K562 (cell line): ENCODE data around the gene ZNF749. TPM values are rescaled to one million over a fixed set of nuclear protein-coding genes. Genes with fewer than 3 reads are reported as not detected.
A peak's percentile ranks its signal among the peaks of the same experiment; 100 is the strongest.

Experiments
- ATAC-seq: fragments of 200-7000 bp; cut with Tn5 transposase; 3 replicates; pipeline ENCODE4 v1.9.1; 2020; ENCODE audit warnings: moderate library complexity
- BruUV-seq: library from RNA; stranded (reverse); fragments of 400-500 nt; replicated peaks from 2 replicates; lab custom pipeline; 2021; lab: Mats Ljungman, UMichigan
- CTCF ChIA-PET: fragments of 300-600 bp; formaldehyde crosslinking; extraction: SDS; loops from one replicate; lab custom pipeline; 2021; ENCODE audit warnings: low intra/inter-chr PET ratio; lab: Yijun Ruan, JAX
- POLR2A ChIA-PET: fragments of 300-600, 350-650 bp; sonication (Branson Sonifier 250); formaldehyde crosslinking; extraction: SDS; loops from one replicate; lab custom pipeline; 2021; ENCODE audit warnings: antibody characterized with exemption, inconsistent platforms; lab: Yijun Ruan, JAX
- DNase-seq, 4 experiments: peaks; one replicate each; pipeline versions ENCODE4 v3.0.0 to v3.0.0-alpha.2; 2011 to 2018; ENCODE audit warnings: low spot score in 3 of 4, mixed read lengths in 3 of 4; ENCODE audit errors: extremely low read depth in 1 of 4
- FAIRE-seq: peaks from 2 replicates; lab custom pipeline; 2011; peaks lifted over from hg19 to GRCh38; lab: Jason Lieb, UNC
- H2AFZ ChIP-seq: 2 replicates; pipeline ENCODE4 v1.6.0; 2011; ENCODE audit warnings: low read depth, low read length, control low read depth, inconsistent platforms
- H3K27ac ChIP-seq: fragments of 200-600 bp; 3 replicates; pipeline ENCODE4 v1.8.0; 2011; ENCODE audit warnings: low read depth, mild to moderate bottlenecking, control low read depth, inconsistent platforms, low read length, moderate library complexity, mixed read lengths; ENCODE audit errors: extremely low read depth
- H3K27me3 ChIP-seq, 2 experiments: fragments of 300-600 bp in 1 of 2; 2 replicates in 1 of 2; 3 replicates in 1 of 2; pipeline versions ENCODE4 v1.6.0 to v1.8.0; 2011; ENCODE audit warnings: inconsistent platforms in 2 of 2, low read length in 2 of 2, mild to moderate bottlenecking in 1 of 2, mixed read lengths in 1 of 2, moderate library complexity in 1 of 2; ENCODE audit not compliant: control insufficient read depth in 2 of 2, insufficient read depth in 2 of 2
- H3K36me3 ChIP-seq: fragments of 300-600 bp; 3 replicates; pipeline ENCODE4 v1.8.0; 2011; ENCODE audit warnings: mild to moderate bottlenecking, low read length, inconsistent platforms; ENCODE audit not compliant: control insufficient read depth, insufficient read depth
- H3K4me1 ChIP-seq, 2 experiments: fragments of 200-600 bp in 1 of 2; replicated peaks in 1 of 2; 2 replicates in 1 of 2; 3 replicates in 1 of 2; pipeline versions ENCODE4 v1.5.1 to v1.8.0; 2011; ENCODE audit warnings: inconsistent platforms in 2 of 2, low read length in 2 of 2, mild to moderate bottlenecking in 1 of 2, mixed read lengths in 1 of 2, moderate library complexity in 1 of 2; ENCODE audit not compliant: control insufficient read depth in 2 of 2, insufficient read depth in 2 of 2
- H3K4me2 ChIP-seq: 2 replicates; pipeline ENCODE4 v1.6.1; 2011; ENCODE audit warnings: low read length, control low read depth, inconsistent platforms, mixed read lengths; ENCODE audit not compliant: insufficient read depth
- H3K4me3 ChIP-seq: fragments of 200-600 bp; sonication (generic), shearing (Covaris generic); 2 replicates; pipeline ENCODE4 v1.5.1; 2016; ENCODE audit warnings: control low read depth, inconsistent platforms
- H3K79me2 ChIP-seq: fragments of 200-600 bp; 3 replicates; pipeline ENCODE4 v1.8.0; 2011; ENCODE audit warnings: low read length, inconsistent platforms; ENCODE audit not compliant: control insufficient read depth, insufficient read depth
- H3K9ac ChIP-seq, 2 experiments: 2 replicates each; pipeline versions ENCODE4 v1.6.0 to v1.6.1; 2011; ENCODE audit warnings: low read depth in 2 of 2, low read length in 2 of 2, control low read depth in 1 of 2, inconsistent platforms in 1 of 2, mild to moderate bottlenecking in 1 of 2, mixed read lengths in 1 of 2; ENCODE audit not compliant: insufficient read depth in 1 of 2
- H3K9me1 ChIP-seq: one replicate; pipeline ENCODE4 v1.6.0; 2011; ENCODE audit warnings: inconsistent platforms, mild to moderate bottlenecking, low read length, moderate library complexity; ENCODE audit not compliant: control insufficient read depth, insufficient read depth
- H3K9me3 ChIP-seq: replicated peaks from 2 replicates; pipeline ENCODE4 v1.5.1; 2011; ENCODE audit warnings: low read depth, low read length, inconsistent platforms; ENCODE audit not compliant: control insufficient read depth, insufficient read depth
- H4K20me1 ChIP-seq: replicated peaks from 2 replicates; pipeline ENCODE4 v1.6.1; 2011; ENCODE audit warnings: low read length, inconsistent platforms, mixed read lengths; ENCODE audit not compliant: control insufficient read depth, insufficient read depth
- PCBP1 ChIP-seq: fragments of 200-400 bp; formaldehyde crosslinking; IDR thresholded peaks from 2 replicates; pipeline ENCODE4 v1.6.1; 2018; ENCODE audit warnings: mild to moderate bottlenecking, low read depth, low read length; ENCODE audit not compliant: poor library complexity, severe bottlenecking
- ZNF75A ChIP-seq: fragments of 450-650 bp; formaldehyde crosslinking; IDR thresholded peaks from 2 replicates; pipeline ENCODE4 v1.4.0; 2020; ENCODE audit warnings: mild to moderate bottlenecking
- WGBS: fragments of 100-300 bp; shearing (Covaris generic); methylation state at CpG from one replicate; pipeline ENCODE4 v1.1.6; 2016; ENCODE audit warnings: low coverage, mixed read lengths; ENCODE audit not compliant: insufficient coverage; ENCODE audit errors: missing lambda C conversion rate; 5-methylcytosine and 5-hydroxymethylcytosine counted together
- in situ Hi-C: fragments of 300-500 bp; cut with MboI; formaldehyde crosslinking; loops from 4 replicates; pipeline ENCODE4 v1.15.0; 2018; ENCODE audit warnings: inconsistent platforms, mixed read lengths
- intact Hi-C: fragments of 100-400 bp; cut with micrococcal nuclease; formaldehyde crosslinking; loops from 2 replicates; pipeline ENCODE4 v1.14.2; 2022
- polyA plus RNA-seq, 8 experiments: library from polyadenylated mRNA; depleted of rRNA in 4 of 8; stranded (reverse) in 5 of 8; unstranded in 3 of 8; fragments of >200 nt; fragmentation: Nextera tagmentation in 2 of 8; fragmentation: Illumina TruSeq in 1 of 8; extraction: Ambion mirVana in 2 of 8; extraction: Trizol in 1 of 8; gene quantifications; 2 replicates each; pipeline versions ENCODE4 v1.2.1 to v1.2.3, GENCODE V29; 2011 to 2014; ENCODE audit warnings: inconsistent platforms in 1 of 8, missing spikeins in 1 of 8
- total RNA-seq, 7 experiments: library from RNA; depleted of rRNA in 6 of 7; stranded (reverse); fragments of >200 nt in 6 of 7; fragmentation: Illumina TruSeq in 2 of 7; extraction: Trizol in 2 of 7; gene quantifications; 2 replicates each; pipeline versions ENCODE4 v1.2.1 to v1.2.3, GENCODE V29; 2011 to 2021; ENCODE audit warnings: low replicate concordance in 1 of 7
- TF ChIP-seq, protein P1 (sequence below), 2 experiments: fragments of 150-350 bp in 1 of 2; IDR thresholded peaks; 2 replicates each; pipeline ENCODE4 v1.6.1; 2012 to 2016; ENCODE audit warnings: low read depth in 2 of 2, low read length in 2 of 2, mild to moderate bottlenecking in 1 of 2, moderate library complexity in 1 of 2

The ZNF749 gene
- total and polyA plus RNA-seq, 9 of the 15 experiments (the other 6 are each of a cell fraction or from before 2014, with no cell fraction given) = 5.3 to 33.2 (median 15.0) TPM

DNA sequence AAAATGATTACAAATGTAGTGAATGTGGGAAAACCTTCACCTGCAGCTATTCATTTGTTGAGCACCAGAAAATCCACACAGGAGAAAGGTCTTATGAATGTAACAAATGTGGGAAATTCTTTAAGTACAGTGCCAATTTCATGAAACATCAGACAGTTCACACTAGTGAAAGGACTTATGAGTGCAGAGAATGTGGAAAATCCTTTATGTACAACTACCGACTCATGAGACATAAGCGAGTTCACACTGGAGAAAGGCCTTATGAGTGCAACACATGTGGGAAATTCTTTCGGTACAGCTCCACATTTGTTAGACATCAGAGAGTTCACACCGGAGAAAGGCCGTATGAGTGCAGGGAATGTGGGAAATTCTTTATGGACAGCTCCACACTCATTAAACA, 36.3 kb upstream of the ZNF749 start:
- Histone ChIP-seq H3K9me3 (peaks cover 6% of the 10 kb centered on the region; the same call in 1 of the 2 replicates), H3K4me3 (no peak overlapping the region), H3K27me3 (no peaks in the 10 kb centered on the region), H3K36me3 (peaks cover 15% of the 10 kb centered on the region; the same call in 1 of the 3 replicates), H3K9me1 (no peaks in the 10 kb centered on the region), H3K4me1 (no peaks in the 10 kb centered on the region), H3K4me2 (no peak overlapping the region), H2AFZ (no peak overlapping the region), H3K27ac (no peak overlapping the region), H3K79me2 (no peaks in the 10 kb centered on the region), H4K20me1 (no peaks in the 10 kb centered on the region), H3K9ac (no peak overlapping the region)
- ChIA-PET CTCF (no interaction called here), POLR2A (no interaction called here)
- no TSS peak for BruUV-seq
- intact Hi-C loops (no loop called here), in situ Hi-C loops (no loop called here)
- 64% methylated on average over 5 of the region's 5 CpGs for WGBS
- no peak for FAIRE-seq
- no peak for DNase-seq
- TF ChIP-seq, protein P1, sequence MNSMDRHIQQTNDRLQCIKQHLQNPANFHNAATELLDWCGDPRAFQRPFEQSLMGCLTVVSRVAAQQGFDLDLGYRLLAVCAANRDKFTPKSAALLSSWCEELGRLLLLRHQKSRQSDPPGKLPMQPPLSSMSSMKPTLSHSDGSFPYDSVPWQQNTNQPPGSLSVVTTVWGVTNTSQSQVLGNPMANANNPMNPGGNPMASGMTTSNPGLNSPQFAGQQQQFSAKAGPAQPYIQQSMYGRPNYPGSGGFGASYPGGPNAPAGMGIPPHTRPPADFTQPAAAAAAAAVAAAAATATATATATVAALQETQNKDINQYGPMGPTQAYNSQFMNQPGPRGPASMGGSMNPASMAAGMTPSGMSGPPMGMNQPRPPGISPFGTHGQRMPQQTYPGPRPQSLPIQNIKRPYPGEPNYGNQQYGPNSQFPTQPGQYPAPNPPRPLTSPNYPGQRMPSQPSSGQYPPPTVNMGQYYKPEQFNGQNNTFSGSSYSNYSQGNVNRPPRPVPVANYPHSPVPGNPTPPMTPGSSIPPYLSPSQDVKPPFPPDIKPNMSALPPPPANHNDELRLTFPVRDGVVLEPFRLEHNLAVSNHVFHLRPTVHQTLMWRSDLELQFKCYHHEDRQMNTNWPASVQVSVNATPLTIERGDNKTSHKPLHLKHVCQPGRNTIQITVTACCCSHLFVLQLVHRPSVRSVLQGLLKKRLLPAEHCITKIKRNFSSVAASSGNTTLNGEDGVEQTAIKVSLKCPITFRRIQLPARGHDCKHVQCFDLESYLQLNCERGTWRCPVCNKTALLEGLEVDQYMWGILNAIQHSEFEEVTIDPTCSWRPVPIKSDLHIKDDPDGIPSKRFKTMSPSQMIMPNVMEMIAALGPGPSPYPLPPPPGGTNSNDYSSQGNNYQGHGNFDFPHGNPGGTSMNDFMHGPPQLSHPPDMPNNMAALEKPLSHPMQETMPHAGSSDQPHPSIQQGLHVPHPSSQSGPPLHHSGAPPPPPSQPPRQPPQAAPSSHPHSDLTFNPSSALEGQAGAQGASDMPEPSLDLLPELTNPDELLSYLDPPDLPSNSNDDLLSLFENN (IDR thresholded peaks at IDR 0.05; ENCODE audit: low read depth in 2 of 2, low read length in 2 of 2) = no peak
- TF ChIP-seq ZNF75A (CRISPR knock-in tag) = peak; percentile 93
- no peak for TF ChIP-seq PCBP1
- ATAC-seq = no peak
